Fibroblast of lung (primary cell): ENCODE measurements around the gene SORCS3. TPM values are rescaled to one million over a fixed set of nuclear protein-coding genes. Genes with fewer than 3 reads are reported as not detected.

Experiments used
- DNase-seq, 2 donors: peaks; one replicate each; pipeline versions ENCODE4 v3.0.0 to v3.0.0-alpha.2; 2010; ENCODE audit warnings: low read depth in 2 of 2
- H2AFZ ChIP-seq: 2 replicates; pipeline ENCODE4 v1.5.1; 2012; ENCODE audit warnings: low read length, control low read depth, inconsistent platforms
- H3K27ac ChIP-seq: 2 replicates; pipeline ENCODE4 v1.5.1; 2011; ENCODE audit warnings: low read length, control low read depth; ENCODE audit not compliant: insufficient read depth
- H3K27me3 ChIP-seq: 2 replicates; pipeline ENCODE4 v1.5.1; 2011; ENCODE audit warnings: mild to moderate bottlenecking, low read length; ENCODE audit not compliant: control insufficient read depth, insufficient read depth
- H3K36me3 ChIP-seq: 2 replicates; pipeline ENCODE4 v1.5.1; 2011; ENCODE audit warnings: low read length; ENCODE audit not compliant: control insufficient read depth, insufficient read depth
- H3K4me1 ChIP-seq: 2 replicates; pipeline ENCODE4 v1.5.1; 2011; ENCODE audit warnings: low read length; ENCODE audit not compliant: control insufficient read depth, insufficient read depth; ENCODE audit errors: extremely low read depth
- H3K4me2 ChIP-seq: 2 replicates; pipeline ENCODE4 v1.5.1; 2011; ENCODE audit warnings: low read length, control low read depth; ENCODE audit not compliant: insufficient read depth; ENCODE audit errors: extremely low read depth
- H3K4me3 ChIP-seq, 4 experiments: fragments of 200-600 bp in 1 of 4; sonication (generic) in 1 of 4; replicated peaks in 1 of 4; 2 replicates each; pipeline ENCODE4 v1.5.1; 2011 to 2016; ENCODE audit warnings: low read length in 4 of 4, low read depth in 3 of 4, mild to moderate bottlenecking in 3 of 4, control low read depth in 2 of 4, inconsistent platforms in 1 of 4, mixed read lengths in 1 of 4; ENCODE audit not compliant: insufficient read depth in 1 of 4; ENCODE audit errors: control extremely low read depth in 1 of 4
- H3K79me2 ChIP-seq: 2 replicates; pipeline ENCODE4 v1.5.1; 2012; ENCODE audit warnings: mild to moderate bottlenecking, low read length, inconsistent platforms; ENCODE audit not compliant: control insufficient read depth, insufficient read depth
- H3K9ac ChIP-seq: 2 replicates; pipeline ENCODE4 v1.5.1; 2011; ENCODE audit warnings: mild to moderate bottlenecking, low read length, control low read depth; ENCODE audit not compliant: insufficient read depth
- H3K9me3 ChIP-seq: 2 replicates; pipeline ENCODE4 v1.5.1; 2012; ENCODE audit warnings: low read depth, low read length; ENCODE audit not compliant: control insufficient read depth, insufficient read depth
- H4K20me1 ChIP-seq: 2 replicates; pipeline ENCODE4 v1.5.1; 2011; ENCODE audit warnings: low read length; ENCODE audit not compliant: control insufficient read depth, insufficient read depth; ENCODE audit errors: extremely low read depth
- CTCF ChIP-seq, 2 donors: IDR thresholded peaks in 1 of 2; conservative IDR thresholded peaks in 1 of 2; 1 replicate in 1 of 2; 2 replicates in 1 of 2; pipeline ENCODE4 v1.5.1; 2011 to 2012; ENCODE audit warnings: low read length in 2 of 2, control low read depth in 1 of 2, inconsistent platforms in 1 of 2, low read depth in 1 of 2, mild to moderate bottlenecking in 1 of 2
- EZH2 ChIP-seq: IDR thresholded peaks from 2 replicates; pipeline ENCODE4 v1.5.1; 2012; ENCODE audit warnings: low read length, control low read depth, mild to moderate bottlenecking; ENCODE audit errors: missing control alignments
- polyA plus RNA-seq, 2 donors: library from polyadenylated mRNA; depleted of rRNA in 1 of 2; stranded (reverse) in 1 of 2; unstranded in 1 of 2; fragments of >200 nt; gene quantifications; 2 replicates each; pipeline ENCODE4 v1.2.1, GENCODE V29; 2011 to 2012; ENCODE audit warnings: missing spikeins in 1 of 2
- total RNA-seq: library from RNA; depleted of rRNA; stranded (reverse); fragments of >200 nt; gene quantifications from 2 replicates; pipeline ENCODE4 v1.2.1, GENCODE V29; 2014

SORCS3 gene
- total and polyA plus RNA-seq, 2 donors (not counting 1 experiment from before 2014, with no cell fraction given) = not detected

GRCh38 chr10:105161767-105162166 is 520.7 kb downstream of the SORCS3 start:
- H3K9me3 ChIP-seq = no peaks in the 10 kb centered on the region

GRCh38 chr10:105170521-105170920 is 529.4 kb downstream of the SORCS3 start:
- no peak overlapping the region for H3K9ac ChIP-seq
- H3K27me3 ChIP-seq = no peaks in the 10 kb centered on the region
- no peaks in the 10 kb centered on the region for H3K9me3 ChIP-seq
- TF ChIP-seq CTCF (conservative IDR thresholded peaks at IDR 0.05 in 1 of 2, IDR thresholded peaks at IDR 0.05 in 1 of 2; ENCODE audit: low read depth in 1 of 2, low read length in 2 of 2) = no peak
- no peak for TF ChIP-seq EZH2
- no peak overlapping the region for H3K4me3 ChIP-seq
- no peak for DNase-seq
- H3K4me2 ChIP-seq = no peak overlapping the region
- no peaks in the 10 kb centered on the region for H3K36me3 ChIP-seq
- H4K20me1 ChIP-seq = no peaks in the 10 kb centered on the region
- H3K79me2 ChIP-seq = no peaks in the 10 kb centered on the region
- H3K27ac ChIP-seq = no peak overlapping the region
- no peak overlapping the region for H2AFZ ChIP-seq
- no peaks in the 10 kb centered on the region for H3K4me1 ChIP-seq

More at GRCh38 chr10:105161767-105162166, 520.7 kb downstream of the SORCS3 start:
- Histone ChIP-seq H4K20me1 (no peaks in the 10 kb centered on the region), H3K27ac (no peak overlapping the region), H3K79me2 (no peaks in the 10 kb centered on the region), H3K9ac (no peak overlapping the region), H2AFZ (no peak overlapping the region), H3K4me1 (no peaks in the 10 kb centered on the region), H3K27me3 (no peaks in the 10 kb centered on the region), H3K4me3 (no peak overlapping the region), H3K4me2 (no peak overlapping the region), H3K36me3 (no peaks in the 10 kb centered on the region)
- TF ChIP-seq CTCF (conservative IDR thresholded peaks at IDR 0.05 in 1 of 2, IDR thresholded peaks at IDR 0.05 in 1 of 2; ENCODE audit: low read depth in 1 of 2, low read length in 2 of 2) = no peak
- TF ChIP-seq EZH2 = no peak
- no peak for DNase-seq

GRCh38 chr10:105171945-105172344 is 530.9 kb downstream of the SORCS3 start:
- no peak overlapping the region for H2AFZ ChIP-seq
- H3K4me2 ChIP-seq = no peak overlapping the region
- H3K4me1 ChIP-seq = no peaks in the 10 kb centered on the region
- H3K36me3 ChIP-seq = no peaks in the 10 kb centered on the region
- H3K4me3 ChIP-seq = no peak overlapping the region
- no peaks in the 10 kb centered on the region for H3K9me3 ChIP-seq
- no peak for TF ChIP-seq CTCF (conservative IDR thresholded peaks at IDR 0.05 in 1 of 2, IDR thresholded peaks at IDR 0.05 in 1 of 2; ENCODE audit: low read depth in 1 of 2, low read length in 2 of 2)
- no peak for TF ChIP-seq EZH2
- DNase-seq = no peak
- H3K9ac ChIP-seq = no peak overlapping the region
- no peak overlapping the region for H3K27ac ChIP-seq
- H3K27me3 ChIP-seq = no peaks in the 10 kb centered on the region
- H3K79me2 ChIP-seq = no peaks in the 10 kb centered on the region
- no peaks in the 10 kb centered on the region for H4K20me1 ChIP-seq
